Measurements from ENCODE around the gene FOXD4L6.
"Not testable (repeated sequence)": the region's sequence is repeated elsewhere in the genome, so short reads cannot be mapped to it uniquely, and the experiment has no call there.

FOXD4L6 gene

GRCh38 chr9:41111414-41111813, 17.1 kb downstream of the FOXD4L6 start:
- H3K27me3 Mint-ChIP-seq: peaks cover 12% of the 10 kb centered on the region
- H3K4me1 Mint-ChIP-seq (ENCODE audit: low read depth); H3K27ac Mint-ChIP-seq; H3K9me3 Mint-ChIP-seq; intact Hi-C loops (cut with micrococcal nuclease); H3K4me3 Mint-ChIP-seq; H3K36me3 Mint-ChIP-seq (ENCODE audit: low read depth): not testable (repeated sequence)

- peaks cover 12% of the 10 kb centered on the region for H3K27me3 Mint-ChIP-seq
- H3K9me3 Mint-ChIP-seq; H3K4me3 Mint-ChIP-seq; intact Hi-C loops (cut with micrococcal nuclease); H3K27ac Mint-ChIP-seq; H3K4me1 Mint-ChIP-seq (ENCODE audit: low read depth); H3K36me3 Mint-ChIP-seq (ENCODE audit: low read depth): not testable (repeated sequence)
These were observed 17.6 kb downstream of the FOXD4L6 start for GRCh38 chr9:41110913-41111312.

- H3K4me3 Mint-ChIP-seq; H3K27ac Mint-ChIP-seq; intact Hi-C loops (cut with micrococcal nuclease); H3K4me1 Mint-ChIP-seq (ENCODE audit: low read depth); H3K9me3 Mint-ChIP-seq; H3K36me3 Mint-ChIP-seq (ENCODE audit: low read depth): not testable (repeated sequence)
- peaks cover 13% of the 10 kb centered on the region for H3K27me3 Mint-ChIP-seq
These were observed 19.2 kb downstream of the FOXD4L6 start for GRCh38 chr9:41109253-41109652.

- intact Hi-C loops (cut with micrococcal nuclease); H3K36me3 Mint-ChIP-seq (ENCODE audit: low read depth); H3K27ac Mint-ChIP-seq; H3K4me3 Mint-ChIP-seq; H3K9me3 Mint-ChIP-seq; H3K4me1 Mint-ChIP-seq (ENCODE audit: low read depth): not testable (repeated sequence)
- peaks cover 13% of the 10 kb centered on the region for H3K27me3 Mint-ChIP-seq
These were observed 19.7 kb downstream of the FOXD4L6 start for GRCh38 chr9:41108816-41109215.

- H3K9me3 Mint-ChIP-seq; H3K36me3 Mint-ChIP-seq (ENCODE audit: low read depth); H3K4me3 Mint-ChIP-seq; H3K4me1 Mint-ChIP-seq (ENCODE audit: low read depth); intact Hi-C loops (cut with micrococcal nuclease); H3K27ac Mint-ChIP-seq: not testable (repeated sequence)
- H3K27me3 Mint-ChIP-seq: peaks cover 15% of the 10 kb centered on the region
These were observed 21.9 kb downstream of the FOXD4L6 start for GRCh38 chr9:41106472-41107116.

GRCh38 chr9:41105557-41106253, 22.8 kb downstream of the FOXD4L6 start:
- H3K4me3 Mint-ChIP-seq; intact Hi-C loops (cut with micrococcal nuclease); H3K4me1 Mint-ChIP-seq (ENCODE audit: low read depth); H3K27ac Mint-ChIP-seq; H3K36me3 Mint-ChIP-seq (ENCODE audit: low read depth); H3K9me3 Mint-ChIP-seq: not testable (repeated sequence)
- H3K27me3 Mint-ChIP-seq: peaks cover 19% of the 10 kb centered on the region

- H3K4me1 Mint-ChIP-seq (ENCODE audit: low read depth); H3K4me3 Mint-ChIP-seq; H3K9me3 Mint-ChIP-seq; H3K27ac Mint-ChIP-seq; H3K36me3 Mint-ChIP-seq (ENCODE audit: low read depth); intact Hi-C loops (cut with micrococcal nuclease): not testable (repeated sequence)
- peaks cover 20% of the 10 kb centered on the region for H3K27me3 Mint-ChIP-seq
These were observed 23.9 kb downstream of the FOXD4L6 start for GRCh38 chr9:41104542-41104941.

- H3K4me1 Mint-ChIP-seq (ENCODE audit: low read depth); H3K4me3 Mint-ChIP-seq; H3K27ac Mint-ChIP-seq; intact Hi-C loops (cut with micrococcal nuclease); H3K27me3 Mint-ChIP-seq; H3K9me3 Mint-ChIP-seq; H3K36me3 Mint-ChIP-seq (ENCODE audit: low read depth): not testable (repeated sequence)
These were observed 28.0 kb downstream of the FOXD4L6 start for GRCh38 chr9:41100508-41100907.

- H3K27me3 Mint-ChIP-seq: peaks cover 11% of the 10 kb centered on the region
- H3K36me3 Mint-ChIP-seq (ENCODE audit: low read depth); H3K9me3 Mint-ChIP-seq; H3K4me3 Mint-ChIP-seq; H3K4me1 Mint-ChIP-seq (ENCODE audit: low read depth); H3K27ac Mint-ChIP-seq; intact Hi-C loops (cut with micrococcal nuclease): not testable (repeated sequence)
These were observed 29.7 kb downstream of the FOXD4L6 start for GRCh38 chr9:41098759-41099158.

GRCh38 chr9:41095060-41095459, 33.4 kb downstream of the FOXD4L6 start:
- intact Hi-C loops (cut with micrococcal nuclease); H3K4me3 Mint-ChIP-seq; H3K27ac Mint-ChIP-seq: not testable (repeated sequence)

GRCh38 chr9:41094010-41094773, 34.3 kb downstream of the FOXD4L6 start:
- H3K4me1 Mint-ChIP-seq (ENCODE audit: low read depth); H3K27me3 Mint-ChIP-seq; intact Hi-C loops (cut with micrococcal nuclease); H3K9me3 Mint-ChIP-seq; H3K36me3 Mint-ChIP-seq (ENCODE audit: low read depth); H3K4me3 Mint-ChIP-seq; H3K27ac Mint-ChIP-seq: not testable (repeated sequence)

More at GRCh38 chr9:41095060-41095459, 33.4 kb downstream of the FOXD4L6 start:
- H3K36me3 Mint-ChIP-seq (ENCODE audit: low read depth); H3K4me1 Mint-ChIP-seq (ENCODE audit: low read depth); H3K9me3 Mint-ChIP-seq; H3K27me3 Mint-ChIP-seq: not testable (repeated sequence)

GRCh38 chr9:41090922-41091321, 37.6 kb downstream of the FOXD4L6 start:
- H3K36me3 Mint-ChIP-seq (ENCODE audit: low read depth); H3K4me3 Mint-ChIP-seq; H3K9me3 Mint-ChIP-seq: not testable (repeated sequence)

GRCh38 chr9:41090386-41090785, 38.1 kb downstream of the FOXD4L6 start:
- peaks cover 24% of the 10 kb centered on the region for H3K27me3 Mint-ChIP-seq
- H3K4me3 Mint-ChIP-seq; intact Hi-C loops (cut with micrococcal nuclease); H3K4me1 Mint-ChIP-seq (ENCODE audit: low read depth); H3K27ac Mint-ChIP-seq; H3K9me3 Mint-ChIP-seq; H3K36me3 Mint-ChIP-seq (ENCODE audit: low read depth): not testable (repeated sequence)

More at GRCh38 chr9:41090922-41091321, 37.6 kb downstream of the FOXD4L6 start:
- H3K27me3 Mint-ChIP-seq: peaks cover 21% of the 10 kb centered on the region
- intact Hi-C loops (cut with micrococcal nuclease); H3K27ac Mint-ChIP-seq; H3K4me1 Mint-ChIP-seq (ENCODE audit: low read depth): not testable (repeated sequence)

GRCh38 chr9:41088450-41089059, 39.9 kb downstream of the FOXD4L6 start:
- H3K4me1 Mint-ChIP-seq (ENCODE audit: low read depth); H3K36me3 Mint-ChIP-seq (ENCODE audit: low read depth); H3K27ac Mint-ChIP-seq; H3K9me3 Mint-ChIP-seq; intact Hi-C loops (cut with micrococcal nuclease); H3K4me3 Mint-ChIP-seq: not testable (repeated sequence)
- H3K27me3 Mint-ChIP-seq: peaks cover 24% of the 10 kb centered on the region

Data from dendritic cell treated with granulocyte-macrophage colony-stimulating factor and Interleukin-4, amounts not matched to agents 40 ng/mL and 50 ng/mL, for 4 days (primary cell).